HG03342 (cell line): ENCODE data around the gene GHRHR.
A peak's percentile ranks its signal among the peaks of the same experiment; 100 is the strongest.

Experiments
- ATAC-seq: cut with Tn5 transposase; IDR thresholded peaks from one replicate; pipeline ENCODE4 v1.9.1; 2021; ENCODE audit warnings: mild to moderate bottlenecking, moderate library complexity; ENCODE audit not compliant: unreplicated experiment

Gene GHRHR

GRCh38 chr7:30965883-30966282 is 2.1 kb downstream of the GHRHR start:
- no peak for ATAC-seq

- peak; percentile 50 for ATAC-seq
Measured at GRCh38 chr7:30968294-30968693, 4.5 kb downstream of the GHRHR start.

GRCh38 chr7:30968747-30969603 is 5.2 kb downstream of the GHRHR start:
- ATAC-seq: no peak

GRCh38 chr7:30969604-30969970 is 5.8 kb downstream of the GHRHR start:
- ATAC-seq: no peak

GRCh38 chr7:30970074-30970473 is 6.3 kb downstream of the GHRHR start:
- no peak for ATAC-seq

GRCh38 chr7:30970594-30971094 is 6.9 kb downstream of the GHRHR start:
- peak; percentile 30 for ATAC-seq

GRCh38 chr7:30971440-30971839 is 7.7 kb downstream of the GHRHR start:
- no peak for ATAC-seq

GRCh38 chr7:30971840-30972563 is 8.2 kb downstream of the GHRHR start:
- ATAC-seq: no peak

GRCh38 chr7:30973292-30973691 is 9.5 kb downstream of the GHRHR start:
- ATAC-seq: no peak

- no peak for ATAC-seq
Measured at GRCh38 chr7:30973791-30974604, 10.2 kb downstream of the GHRHR start.

- ATAC-seq: peak; percentile 89
Measured at GRCh38 chr7:30974605-30975255, 11.0 kb downstream of the GHRHR start.

- ATAC-seq: peak; percentile 26
Measured at GRCh38 chr7:30975256-30975899, 11.6 kb downstream of the GHRHR start.

GRCh38 chr7:30976381-30976780 is 12.6 kb downstream of the GHRHR start:
- no peak for ATAC-seq

GRCh38 chr7:30977222-30977621 is 13.5 kb downstream of the GHRHR start:
- no peak for ATAC-seq

- ATAC-seq: no peak
Measured at GRCh38 chr7:30977896-30978564, 14.3 kb downstream of the GHRHR start.

- no peak for ATAC-seq
Measured at GRCh38 chr7:30979027-30979426, 15.3 kb downstream of the GHRHR start.

- no peak for ATAC-seq
Measured at GRCh38 chr7:30980194-30980593, 16.4 kb downstream of the GHRHR start.

GRCh38 chr7:30980751-30981150 is 17.0 kb downstream of the GHRHR start:
- no peak for ATAC-seq

- ATAC-seq: peak; percentile 84
Measured at GRCh38 chr7:30983042-30983913, 19.5 kb downstream of the GHRHR start.
